NCI-H526 (cell line): ENCODE data around the gene TOR1A.
"Not testable (repeated sequence)": the region's sequence is repeated elsewhere in the genome, so short reads cannot be mapped to it uniquely, and the experiment has no call there.

Source experiments
- DNase-seq, 2 experiments: peaks; one replicate each; lab custom pipeline; 2025; lab: John Stamatoyannopoulos, UW

The TOR1A gene

DNA sequence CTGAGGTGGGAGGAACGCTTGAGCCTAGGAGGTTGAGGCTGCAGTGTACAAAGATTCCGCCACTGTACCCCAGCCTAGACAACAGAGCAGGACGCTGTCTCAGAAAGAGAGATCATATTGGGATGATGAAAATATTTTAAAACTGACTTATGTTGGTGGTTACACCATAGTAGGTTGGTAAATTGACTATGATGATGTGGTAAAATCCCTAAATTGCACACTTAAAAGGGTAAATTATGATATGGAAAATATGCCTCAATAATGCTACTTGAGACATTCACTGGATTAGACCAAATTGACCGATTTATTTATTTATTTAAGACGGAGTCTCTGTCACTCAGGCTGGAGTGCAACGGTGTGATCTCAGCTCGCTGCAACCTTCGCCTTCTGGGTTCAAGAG, 42.8 kb downstream of the TOR1A start:
- no peak for DNase-seq

DNA sequence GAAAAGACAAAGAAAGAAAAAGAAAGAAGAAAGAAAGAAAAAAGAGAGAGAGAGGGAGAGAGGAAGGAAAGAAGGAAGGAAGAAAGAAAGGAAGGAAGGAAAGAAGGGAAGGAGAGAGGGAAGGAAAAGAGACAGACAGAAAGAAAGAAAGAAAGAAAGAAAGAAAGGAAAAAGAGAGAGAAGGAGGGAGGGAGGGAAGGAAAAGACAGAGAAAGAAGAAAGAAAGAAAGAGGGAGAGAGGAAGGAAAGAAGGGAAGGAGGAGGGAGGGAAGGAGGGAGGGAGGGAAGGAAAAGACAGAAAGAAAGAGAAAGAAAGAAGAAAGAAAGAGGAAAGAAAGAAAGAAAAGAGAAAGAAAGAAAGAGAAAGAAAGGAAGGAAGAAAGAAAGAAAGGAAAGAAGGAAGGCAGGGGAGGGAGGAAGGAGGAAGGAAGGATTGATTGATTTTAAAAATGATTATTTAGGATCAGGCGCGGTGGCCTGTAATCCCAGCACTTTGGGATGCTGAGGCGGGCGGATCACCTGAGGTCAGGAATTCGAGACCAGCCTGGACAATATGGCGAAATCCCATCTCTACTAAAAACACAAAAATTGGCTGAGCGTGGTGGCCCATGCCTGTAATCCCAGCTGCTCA, 44.3 kb downstream of the TOR1A start:
- no peak for DNase-seq

DNA sequence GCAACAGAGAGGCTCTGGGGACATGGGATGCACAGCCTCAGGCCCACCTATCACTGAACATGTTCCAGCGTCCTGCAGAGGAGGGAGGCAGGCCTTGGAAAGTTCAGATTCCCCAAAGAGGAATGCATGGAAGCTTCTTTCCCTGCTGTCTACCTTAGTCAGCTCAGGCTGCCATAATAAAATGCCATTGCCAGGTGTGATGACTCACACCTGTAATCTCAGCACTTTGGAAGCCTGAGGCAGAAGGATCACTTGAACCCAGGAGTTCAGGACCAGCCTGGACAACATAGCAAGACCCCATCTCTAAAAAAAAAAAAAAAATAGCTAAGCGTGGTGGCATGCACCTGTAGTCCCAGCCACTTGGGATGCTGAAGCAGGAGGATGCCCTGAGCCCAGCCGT, 45.5 kb downstream of the TOR1A start:
- DNase-seq: no peak

DNA sequence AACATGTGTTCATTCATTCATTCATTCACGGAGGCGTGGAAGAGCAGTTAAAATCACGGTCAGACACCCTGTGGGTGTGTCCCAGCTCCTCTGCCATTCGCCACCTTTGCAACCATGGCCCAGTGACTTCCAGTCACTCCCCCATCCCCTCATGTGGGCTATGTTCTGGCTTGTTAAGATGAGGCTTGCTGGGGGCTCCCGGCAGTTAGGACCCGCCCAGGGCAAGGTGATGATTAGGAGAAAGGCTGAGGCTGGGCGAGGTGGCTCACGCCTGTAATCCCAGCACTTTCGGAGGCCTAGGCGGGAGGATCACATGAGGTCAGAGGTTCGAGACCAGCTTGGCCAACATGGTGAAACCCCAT, 46.2 kb downstream of the TOR1A start:
- DNase-seq: no peak

DNA sequence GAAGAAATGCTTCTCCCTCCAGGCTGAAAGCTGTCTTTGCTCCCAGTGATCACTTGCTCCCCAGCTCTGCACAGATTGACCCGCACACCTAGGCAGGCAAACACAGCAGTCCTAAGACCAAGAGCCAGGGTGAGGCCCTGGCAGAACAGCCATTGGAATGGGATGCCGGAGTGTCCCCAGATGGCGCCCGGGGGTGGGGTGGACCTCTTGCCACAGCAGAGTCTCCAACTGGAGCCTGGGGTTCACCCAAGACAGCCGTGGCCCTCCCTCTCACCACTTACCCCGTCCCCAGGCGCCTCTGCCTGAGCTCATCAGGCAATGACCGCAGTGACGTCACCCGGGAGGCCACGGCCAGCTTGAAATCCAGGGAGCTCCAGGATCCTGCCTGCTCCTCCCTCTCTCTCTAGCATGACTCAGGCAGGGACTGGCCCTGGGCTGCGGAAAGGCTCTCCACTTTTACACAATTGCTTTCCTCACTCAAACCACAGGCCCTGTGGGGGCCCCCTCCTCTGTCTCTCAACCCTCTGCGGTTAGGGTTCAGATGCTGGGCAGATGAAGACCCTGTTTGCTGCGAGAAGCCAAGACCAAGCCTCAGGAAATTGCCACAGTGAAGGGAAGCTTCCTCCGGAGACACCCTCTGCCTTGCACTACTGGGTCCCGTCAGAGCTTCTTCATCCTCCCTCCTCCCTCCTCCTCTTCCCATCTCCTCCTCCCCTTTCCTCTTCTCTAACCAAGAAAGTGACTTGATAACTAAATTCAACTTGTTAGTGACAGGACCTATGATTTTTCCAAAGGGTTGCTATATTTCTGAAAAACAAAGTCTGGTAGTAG, 46.8 kb downstream of the TOR1A start:
- no peak for DNase-seq

DNA sequence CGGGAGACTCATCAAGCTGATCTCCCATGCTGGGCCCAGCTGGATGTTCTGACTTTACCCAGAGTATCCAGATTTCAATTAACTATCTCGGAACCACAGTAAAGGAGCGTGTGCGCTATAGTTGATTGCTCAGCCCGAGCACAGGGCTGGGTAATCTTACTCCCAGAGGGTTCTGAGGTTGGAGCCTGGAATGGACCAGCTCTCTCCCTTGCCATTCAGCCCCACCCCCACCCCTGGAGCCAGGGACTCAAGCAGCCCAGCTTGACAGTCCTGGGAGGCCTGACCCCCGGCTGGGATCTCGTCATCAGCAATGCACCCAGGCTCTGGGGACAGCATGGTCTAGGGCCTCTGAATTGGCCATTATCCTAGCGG, 47.4 kb downstream of the TOR1A start:
- DNase-seq: no peak

DNA sequence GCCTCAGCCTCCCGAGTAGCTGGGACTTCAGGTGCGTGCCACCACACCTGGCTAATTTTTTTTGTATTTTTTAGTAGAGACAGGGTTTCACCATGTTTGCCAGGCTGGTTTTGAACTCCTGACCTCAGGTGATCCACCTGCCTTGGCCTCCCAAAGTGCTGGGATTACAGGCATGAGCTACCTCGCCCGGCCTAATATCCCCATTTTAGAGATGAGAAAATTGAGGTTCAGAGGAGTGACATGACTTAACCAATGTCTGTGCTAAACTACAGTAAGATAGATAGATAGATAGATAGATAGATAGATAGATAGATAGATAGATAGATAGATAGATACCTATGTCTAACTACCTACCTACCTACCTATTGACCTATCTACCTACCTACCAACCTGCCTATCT, 47.8 kb downstream of the TOR1A start:
- DNase-seq: not testable (repeated sequence)

DNA sequence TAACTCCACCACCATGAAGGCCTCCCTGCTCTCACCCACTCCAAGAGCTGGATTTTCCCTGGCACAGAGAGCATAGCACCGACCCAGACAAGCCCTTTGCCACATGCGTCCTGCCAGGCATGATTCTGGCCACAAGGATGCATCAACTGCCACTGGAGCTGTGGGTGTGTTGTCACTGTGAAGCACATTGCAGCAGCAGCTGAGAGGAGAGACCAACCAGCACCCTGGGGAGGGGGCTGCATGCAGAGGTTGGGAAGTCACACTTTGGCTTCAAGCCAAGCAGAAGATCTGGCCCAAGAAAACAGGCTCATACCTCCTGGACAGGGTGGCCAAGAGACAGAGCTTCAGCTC, 48.5 kb downstream of the TOR1A start:
- no peak for DNase-seq

DNA sequence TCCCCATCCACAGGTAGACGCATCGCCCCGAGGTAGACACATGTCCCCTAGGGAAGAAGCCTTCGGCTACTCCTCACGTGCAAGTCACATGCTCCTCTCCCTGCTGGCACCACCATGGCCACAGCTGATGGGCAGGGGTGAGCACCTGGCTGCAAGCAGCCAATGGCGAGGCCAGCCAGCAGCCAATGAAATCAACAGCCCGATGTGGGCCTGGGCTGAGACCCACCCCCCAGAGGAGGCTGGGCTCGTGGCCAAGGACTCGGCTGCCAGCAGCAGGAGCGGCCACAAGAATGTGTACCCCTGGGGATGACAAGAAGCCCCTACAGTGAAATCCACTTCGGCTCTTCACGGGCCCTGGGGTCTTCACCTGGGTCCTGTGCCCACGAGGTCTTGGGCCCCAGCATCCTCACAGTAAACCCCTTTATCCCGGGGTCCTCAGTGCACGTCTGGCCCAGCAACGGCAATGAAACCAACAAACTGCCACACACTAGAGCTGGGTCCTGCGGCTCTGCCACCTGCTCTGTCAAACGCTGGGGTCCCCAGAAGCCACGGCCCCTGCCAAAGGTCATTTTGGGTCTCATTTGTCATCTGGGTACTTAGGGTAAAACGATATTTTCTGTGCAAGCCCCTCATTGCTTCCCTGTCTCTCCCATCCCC, 49.0 kb downstream of the TOR1A start:
- no peak for DNase-seq

DNA sequence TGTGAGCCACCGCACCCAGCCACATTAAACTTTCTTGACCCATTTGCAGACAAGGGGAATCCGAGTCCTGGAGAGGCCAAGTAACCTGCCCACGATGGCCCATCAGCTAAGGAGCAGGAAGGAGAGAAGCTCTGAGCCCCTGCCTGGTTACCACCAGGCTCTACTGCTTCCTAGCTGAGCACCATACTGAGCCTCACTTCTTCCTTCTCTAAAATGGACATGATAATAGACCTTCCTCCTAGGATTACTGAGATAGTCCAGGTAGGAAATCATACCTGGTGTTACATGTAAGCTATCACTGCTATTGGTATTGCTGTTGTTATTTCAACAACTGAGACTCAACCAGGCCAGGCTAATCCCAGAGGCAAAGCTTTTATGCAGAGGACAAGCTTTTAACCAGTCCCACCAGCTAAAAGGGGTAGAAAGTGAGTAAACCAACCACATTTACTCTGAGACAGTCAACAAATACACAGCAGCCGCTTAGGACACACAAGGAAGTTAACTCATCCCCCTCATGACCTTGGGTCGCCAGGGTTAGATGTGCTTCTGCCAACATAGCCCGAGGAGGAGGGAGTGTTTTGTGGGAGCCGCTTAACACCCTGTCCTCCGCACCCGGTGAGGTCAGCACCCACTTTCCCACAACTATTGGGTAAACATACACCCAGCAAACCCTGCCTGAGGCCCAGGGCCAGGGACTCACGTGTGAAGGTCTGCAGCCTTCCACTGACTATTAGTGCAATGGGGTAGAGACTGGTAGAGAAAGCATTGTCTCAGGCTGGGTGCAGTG, 50.5 kb downstream of the TOR1A start:
- no peak for DNase-seq

DNA sequence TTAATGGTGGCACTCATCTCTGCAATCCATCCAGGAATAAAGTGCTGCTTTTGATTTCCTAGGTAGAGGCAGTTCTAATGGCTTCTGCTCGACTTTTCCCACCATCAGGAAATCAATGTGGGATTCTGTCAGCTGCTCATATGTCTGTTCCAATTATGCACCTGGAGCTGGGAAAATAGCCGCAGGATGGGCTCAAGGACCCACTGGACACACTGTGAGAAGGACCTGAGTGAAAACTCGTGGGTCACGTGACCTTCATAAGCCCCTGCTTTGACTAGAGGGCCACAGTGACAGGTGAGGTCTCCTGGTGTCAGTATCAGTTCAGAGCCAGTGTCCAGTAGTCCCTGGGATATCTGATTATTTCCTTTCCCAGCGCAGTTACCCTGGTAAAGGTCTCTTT, 53.2 kb downstream of the TOR1A start:
- DNase-seq: no peak

DNA sequence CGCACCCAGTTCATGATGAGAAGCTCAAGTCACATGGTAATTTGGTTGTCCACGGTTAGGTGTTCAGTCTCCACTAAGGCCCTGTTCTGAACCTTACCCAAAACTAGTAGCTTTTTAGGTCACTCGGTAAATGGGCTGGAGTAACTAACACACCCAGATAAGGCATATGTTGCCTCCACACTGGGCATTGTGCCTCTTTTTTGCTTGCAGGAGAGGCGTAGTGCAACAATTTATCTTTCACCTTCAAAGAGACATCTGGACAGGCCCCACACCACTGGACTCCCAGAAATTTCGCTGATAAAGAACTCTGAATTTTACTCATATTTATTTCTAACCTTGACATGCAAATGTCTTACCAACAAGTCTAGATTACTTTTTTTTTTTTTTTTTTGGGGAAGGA, 54.3 kb downstream of the TOR1A start:
- no peak for DNase-seq

DNA sequence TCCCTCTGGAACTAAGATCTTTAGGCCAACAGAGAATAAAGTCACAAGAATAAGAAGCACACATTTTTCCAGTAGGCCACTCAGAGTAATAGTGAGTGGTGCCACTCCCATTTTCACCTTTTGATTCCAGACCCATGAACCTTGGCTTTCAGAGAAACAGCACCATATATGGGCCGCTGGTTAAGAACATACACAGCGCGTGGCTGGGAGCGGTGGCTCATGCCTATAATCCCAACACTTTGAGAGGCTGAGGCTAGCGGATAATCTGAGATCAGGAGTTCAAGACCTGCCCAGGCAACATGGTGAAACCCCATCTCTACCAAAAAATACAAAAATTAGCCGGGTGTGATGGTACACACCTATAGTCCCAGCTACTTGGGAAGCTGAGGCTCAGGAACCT, 55.5 kb downstream of the TOR1A start:
- no peak for DNase-seq

DNA sequence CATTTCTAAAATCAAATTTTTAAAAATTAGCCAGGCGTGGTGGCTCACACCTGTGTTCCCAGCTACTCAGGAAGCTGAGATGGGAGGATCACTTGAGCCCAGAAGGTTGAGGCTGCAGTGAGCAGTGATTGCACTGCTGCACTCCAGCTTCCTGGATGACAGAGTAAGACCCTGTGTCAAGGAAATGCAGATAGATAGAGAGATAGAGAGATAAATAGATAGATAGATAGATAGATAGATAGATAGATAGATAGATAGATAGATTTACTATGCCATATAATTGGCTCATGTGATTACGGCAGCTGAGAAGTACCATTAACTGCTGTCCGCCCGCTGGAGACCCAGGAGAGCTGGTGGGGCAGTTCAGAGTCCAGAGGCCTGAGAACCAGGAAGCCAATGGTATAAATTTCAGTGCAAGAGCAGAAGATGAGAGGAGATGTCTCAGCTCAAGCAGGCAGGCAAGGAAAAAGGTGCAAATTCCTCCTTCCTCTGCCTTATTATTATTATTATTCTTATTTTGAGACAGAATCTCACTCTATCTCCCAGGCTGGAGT, 58.1 kb downstream of the TOR1A start:
- DNase-seq: no peak

DNA sequence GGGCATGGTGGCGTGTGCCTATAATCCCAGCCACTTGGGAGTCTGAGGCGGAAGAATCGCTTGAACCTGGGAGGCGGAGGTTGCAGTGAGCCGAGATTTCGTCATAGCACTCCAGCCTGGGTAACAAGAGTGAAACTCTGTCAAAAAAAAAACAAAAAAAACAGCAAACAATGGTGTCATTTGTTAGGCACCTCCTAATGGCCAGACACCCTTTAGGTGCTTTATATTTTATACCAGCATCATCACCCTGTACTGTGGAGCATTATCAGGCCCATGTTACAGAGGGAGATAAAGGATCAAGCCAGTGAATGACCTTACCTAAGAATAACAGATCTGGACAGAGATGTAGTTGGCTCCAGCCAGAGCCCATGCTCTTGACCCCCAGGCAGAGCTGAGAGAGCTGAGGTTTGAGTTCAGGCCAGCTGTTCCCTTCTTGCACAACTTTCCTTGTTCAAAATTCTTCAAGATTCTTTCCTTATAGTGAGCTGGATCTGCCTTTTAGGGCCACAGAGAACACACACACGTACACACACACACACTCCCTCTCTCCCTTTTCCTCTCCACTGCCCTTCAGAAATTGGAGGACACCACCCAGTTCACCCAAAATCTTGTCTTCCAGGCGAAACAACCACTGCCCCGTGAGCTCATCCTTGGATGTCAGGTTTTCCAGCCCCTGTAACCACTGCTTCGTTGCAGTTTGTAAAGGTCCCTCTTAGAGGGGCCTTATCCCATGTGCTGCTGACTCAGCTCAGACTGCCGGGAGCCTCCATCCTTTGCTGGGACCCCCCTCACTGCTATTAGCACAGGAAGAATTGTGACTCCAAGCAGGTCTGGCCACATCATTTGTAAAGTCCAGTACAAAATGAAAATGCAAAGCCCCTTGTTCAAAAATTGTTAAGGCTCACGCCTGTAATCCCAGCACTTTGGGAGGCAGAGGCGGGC, 60.7 kb downstream of the TOR1A start:
- DNase-seq: no peak
